ENCODE data around the gene RASL10A.

The RASL10A gene

GRCh38 chr22:29329581-29329980 lies 14.1 kb upstream of the RASL10A start:
- no peak for TF ChIP-seq CTCF (IDR thresholded peaks at IDR 0.05; ENCODE audit: low read length, missing control alignments)
- no peak overlapping the region for H3K4me3 ChIP-seq (replicated peaks; ENCODE audit: low read depth, low read length)
- DNase-seq (ENCODE audit: low read depth): no peak

- no peak for DNase-seq (ENCODE audit: low read depth)
- no peak overlapping the region for H3K4me3 ChIP-seq (replicated peaks; ENCODE audit: low read depth, low read length)
- no peak for TF ChIP-seq CTCF (IDR thresholded peaks at IDR 0.05; ENCODE audit: low read length, missing control alignments)
These were observed 13.3 kb upstream of the RASL10A start for GRCh38 chr22:29328566-29329500.

- H3K4me3 ChIP-seq (replicated peaks; ENCODE audit: low read depth, low read length): no peak overlapping the region
- no peak for TF ChIP-seq CTCF (IDR thresholded peaks at IDR 0.05; ENCODE audit: low read length, missing control alignments)
These were observed 12.6 kb upstream of the RASL10A start for GRCh38 chr22:29328055-29328454.

GRCh38 chr22:29327089-29327764 lies 11.7 kb upstream of the RASL10A start:
- no peak overlapping the region for H3K4me3 ChIP-seq (replicated peaks; ENCODE audit: low read depth, low read length)
- no peak for DNase-seq (ENCODE audit: low read depth)
- no peak for TF ChIP-seq CTCF (IDR thresholded peaks at IDR 0.05; ENCODE audit: low read length, missing control alignments)

More at GRCh38 chr22:29328055-29328454, 12.6 kb upstream of the RASL10A start:
- DNase-seq (ENCODE audit: low read depth): no peak

- H3K4me3 ChIP-seq (replicated peaks; ENCODE audit: low read depth, low read length): no peak overlapping the region
- DNase-seq (ENCODE audit: low read depth): no peak
- no peak for TF ChIP-seq CTCF (IDR thresholded peaks at IDR 0.05; ENCODE audit: low read length, missing control alignments)
These were observed 11.0 kb upstream of the RASL10A start for GRCh38 chr22:29326481-29326880.

GRCh38 chr22:29325785-29326315 lies 10.4 kb upstream of the RASL10A start:
- no peak for DNase-seq (ENCODE audit: low read depth)
- H3K4me3 ChIP-seq (replicated peaks; ENCODE audit: low read depth, low read length): no peak overlapping the region
- TF ChIP-seq CTCF (IDR thresholded peaks at IDR 0.05; ENCODE audit: low read length, missing control alignments): no peak

All from fibroblast of pulmonary artery (primary cell).